WERI-Rb-1 (cell line): ENCODE measurements around the gene SPARCL1.
"Not testable (repeated sequence)": the region's sequence is repeated elsewhere in the genome, so short reads cannot be mapped to it uniquely, and the experiment has no call there.

Source experiments
- DNase-seq: peaks from one replicate; pipeline ENCODE4 v3.0.0-alpha.2; 2020
- H3K27ac ChIP-seq: fragments of 250-450 bp; sonication (Bioruptor Pico); 2 replicates; pipeline ENCODE4 v1.5.1; 2020; ENCODE audit warnings: mild to moderate bottlenecking, moderate library complexity
- H3K27me3 ChIP-seq: fragments of 250-450 bp; sonication (Bioruptor Pico); 2 replicates; pipeline ENCODE4 v1.5.1; 2021; ENCODE audit warnings: mild to moderate bottlenecking, low read depth, moderate library complexity; ENCODE audit not compliant: insufficient read depth, severe bottlenecking
- H3K36me3 ChIP-seq: fragments of 250-450 bp; sonication (Bioruptor Pico); 2 replicates; pipeline ENCODE4 v1.5.1; 2020; ENCODE audit warnings: mild to moderate bottlenecking, moderate library complexity
- H3K4me3 ChIP-seq: 2 replicates; pipeline ENCODE4 v1.5.1; 2011; ENCODE audit warnings: low read depth, mild to moderate bottlenecking, control low read depth, low read length
- H3K9me3 ChIP-seq: fragments of 250-450 bp; sonication (Bioruptor Pico); 2 replicates; pipeline ENCODE4 v1.5.1; 2021; ENCODE audit warnings: mild to moderate bottlenecking, moderate library complexity; ENCODE audit not compliant: severe bottlenecking
- CTCF ChIP-seq: IDR thresholded peaks from 2 replicates; pipeline ENCODE4 v1.5.1; 2011; ENCODE audit warnings: low read depth, mild to moderate bottlenecking, control low read depth, inconsistent platforms, low read length

Gene SPARCL1

GRCh38 chr4:87489678-87490077, 39.5 kb downstream of the SPARCL1 start:
- Histone ChIP-seq H3K4me3 (no peak overlapping the region), H3K27ac (no peak overlapping the region), H3K9me3 (no peaks in the 10 kb centered on the region), H3K36me3 (no peaks in the 10 kb centered on the region), H3K27me3 (no peaks in the 10 kb centered on the region)
- TF ChIP-seq CTCF, result no peak
- no peak for DNase-seq

DNA sequence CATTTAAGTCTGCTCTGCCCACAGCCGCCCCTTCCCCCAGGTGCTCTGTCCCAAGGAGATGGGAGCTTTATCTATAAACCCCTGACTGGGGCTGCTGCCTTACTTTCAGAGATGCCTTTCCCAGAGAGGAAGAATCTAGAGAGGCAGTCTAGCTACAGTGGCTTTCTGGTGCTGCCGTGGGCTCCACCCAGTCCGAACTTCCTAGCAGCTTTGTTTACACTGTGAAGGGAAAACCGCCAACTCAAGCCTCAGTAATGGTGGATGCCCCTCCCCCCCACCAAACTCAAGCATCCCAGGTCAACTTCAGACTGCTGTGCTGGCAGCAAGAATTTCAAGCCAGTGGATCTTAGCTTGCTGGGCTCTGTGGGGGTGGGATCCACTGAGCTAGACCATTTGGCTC, 40.5 kb downstream of the SPARCL1 start:
- not testable (repeated sequence) for H3K9me3 ChIP-seq, H3K4me3 ChIP-seq, DNase-seq

DNA sequence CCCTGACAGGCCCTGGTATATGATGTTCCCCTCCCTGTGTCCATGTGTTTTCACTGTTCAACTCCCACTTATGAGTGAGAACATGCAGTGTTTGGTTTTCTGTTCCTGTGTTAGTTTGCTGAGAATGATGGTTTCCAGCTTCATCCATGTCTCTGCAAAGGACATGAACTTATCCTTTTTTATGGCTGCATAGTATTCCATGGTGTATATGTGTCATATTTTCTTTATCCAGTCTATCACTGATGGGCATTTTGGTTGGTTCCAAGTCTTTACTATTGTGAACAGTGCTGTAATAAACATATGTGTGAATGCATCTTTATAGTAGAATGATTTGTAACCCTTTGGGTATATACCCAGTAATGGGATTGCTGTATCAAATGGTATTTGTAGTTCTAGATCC, 45.9 kb downstream of the SPARCL1 start:
- DNase-seq, H3K36me3 ChIP-seq, H3K27me3 ChIP-seq, H3K27ac ChIP-seq, H3K9me3 ChIP-seq, H3K4me3 ChIP-seq: not testable (repeated sequence)

More for the DNA sequence above, 40.5 kb downstream of the SPARCL1 start:
- not testable (repeated sequence) for H3K36me3 ChIP-seq, H3K27me3 ChIP-seq, H3K27ac ChIP-seq

GRCh38 chr4:87481377-87481776, 47.8 kb downstream of the SPARCL1 start:
- Histone ChIP-seq H3K27me3 (no peaks in the 10 kb centered on the region), H3K4me3 (no peak overlapping the region), H3K27ac (no peak overlapping the region), H3K36me3 (no peaks in the 10 kb centered on the region), H3K9me3 (no peaks in the 10 kb centered on the region)
- TF ChIP-seq CTCF, result no peak
- no peak for DNase-seq

DNA sequence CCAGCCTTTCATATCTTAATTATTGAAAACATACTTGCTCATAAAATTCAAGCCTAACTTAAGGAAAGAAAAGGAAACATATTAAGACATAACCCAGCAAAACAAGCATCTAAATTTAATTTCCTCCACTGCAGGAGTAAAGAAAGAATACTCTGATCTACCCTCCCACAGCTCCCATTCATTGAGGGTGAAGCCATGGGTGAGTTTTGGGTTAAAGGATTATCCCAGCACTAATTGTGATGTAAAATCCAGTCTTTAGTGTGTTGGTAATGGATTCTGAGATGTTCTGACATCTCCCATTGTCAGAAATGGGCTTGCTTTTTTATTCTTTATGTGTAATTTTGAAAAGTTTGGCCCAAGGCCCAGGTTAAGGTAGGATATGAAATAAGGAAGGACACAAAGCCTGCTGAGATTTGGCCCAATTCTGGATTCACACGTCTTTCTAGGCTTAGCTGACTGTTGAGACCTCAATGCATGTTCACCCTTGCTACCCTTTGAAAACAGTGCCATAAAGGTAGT, 50.4 kb downstream of the SPARCL1 start:
- no peaks in the 10 kb centered on the region for H3K36me3 ChIP-seq
- H3K4me3 ChIP-seq, result no peak overlapping the region
- no peak for DNase-seq
- H3K9me3 ChIP-seq, result no peaks in the 10 kb centered on the region
- no peaks in the 10 kb centered on the region for H3K27me3 ChIP-seq
- no peak for TF ChIP-seq CTCF
- H3K27ac ChIP-seq, result no peak overlapping the region

DNA sequence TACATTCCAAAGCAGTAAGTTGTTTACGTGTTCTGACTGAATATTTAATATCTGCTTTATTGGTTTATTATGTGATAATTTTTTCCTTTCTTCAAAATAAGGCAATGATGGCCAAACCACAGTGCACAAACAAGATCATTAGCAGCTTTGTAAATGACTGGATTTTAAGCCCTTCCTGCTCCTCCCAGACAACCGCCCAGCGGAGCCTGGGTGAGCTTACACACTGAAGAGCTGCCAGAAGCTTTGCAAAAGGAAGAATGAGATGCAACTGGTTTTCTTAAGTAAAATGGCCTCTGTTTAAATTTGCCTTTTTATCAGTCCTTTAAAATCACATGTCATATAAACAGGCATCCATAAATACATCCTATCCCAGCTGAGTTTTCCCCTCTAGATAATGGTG, 52.2 kb downstream of the SPARCL1 start:
- no peaks in the 10 kb centered on the region for H3K27me3 ChIP-seq
- H3K36me3 ChIP-seq, result no peaks in the 10 kb centered on the region
- no peak for DNase-seq
- no peak overlapping the region for H3K27ac ChIP-seq
- H3K4me3 ChIP-seq, result no peak overlapping the region
- no peaks in the 10 kb centered on the region for H3K9me3 ChIP-seq
- no peak for TF ChIP-seq CTCF

GRCh38 chr4:87469390-87469789, 59.8 kb downstream of the SPARCL1 start:
- no peak for TF ChIP-seq CTCF
- no peak overlapping the region for H3K27ac ChIP-seq
- H3K27me3 ChIP-seq, result no peaks in the 10 kb centered on the region
- no peaks in the 10 kb centered on the region for H3K9me3 ChIP-seq
- no peak overlapping the region for H3K4me3 ChIP-seq
- H3K36me3 ChIP-seq, result no peaks in the 10 kb centered on the region
- DNase-seq, result no peak
